Astrocyte of the spinal cord (primary cell): ENCODE measurements around the gene FAR2.

ENCODE experiments used
- DNase-seq: peaks from one replicate; pipeline ENCODE4 v3.0.0; 2011; ENCODE audit warnings: low read depth, low spot score
- H3K4me3 ChIP-seq: 2 replicates; pipeline ENCODE4 v1.5.1; 2011; ENCODE audit warnings: low read depth, mild to moderate bottlenecking, low read length, moderate library complexity
- CTCF ChIP-seq: IDR thresholded peaks from 2 replicates; pipeline ENCODE4 v1.5.1; 2012; ENCODE audit warnings: low read depth, mild to moderate bottlenecking, low read length, inconsistent platforms
- in situ Hi-C: cut with HindIII; loops from 2 replicates; pipeline ENCODE4 v1.10.0; 2017; ENCODE audit warnings: low sequenced_read_pairs

Gene FAR2

DNA sequence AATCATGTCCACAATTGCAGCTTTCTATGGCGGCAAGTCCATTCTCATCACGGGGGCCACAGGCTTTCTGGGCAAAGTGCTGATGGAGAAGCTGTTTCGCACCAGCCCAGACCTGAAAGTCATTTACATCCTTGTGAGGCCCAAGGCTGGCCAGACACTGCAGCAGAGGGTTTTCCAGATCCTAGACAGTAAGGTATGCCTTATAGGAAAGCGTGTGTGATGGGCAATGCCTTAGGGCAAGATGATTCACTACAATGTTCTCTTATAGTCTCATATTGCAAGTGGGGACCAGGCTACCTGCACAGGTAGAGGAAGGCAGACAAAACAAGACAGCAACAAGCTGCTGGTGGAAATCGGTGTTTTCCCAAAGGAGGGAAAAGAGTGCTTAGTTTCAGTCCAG lies 121.4 kb downstream of the FAR2 start:
- no peak overlapping the region for H3K4me3 ChIP-seq
- in situ Hi-C loops: no loop called here
- no peak for TF ChIP-seq CTCF
- DNase-seq: no peak

GRCh38 chr12:29273178-29273843 lies 124.2 kb downstream of the FAR2 start:
- H3K4me3 ChIP-seq: no peak overlapping the region
- DNase-seq: no peak
- in situ Hi-C loops: no loop called here
- no peak for TF ChIP-seq CTCF

- no peak for DNase-seq
- no peak overlapping the region for H3K4me3 ChIP-seq
- in situ Hi-C loops: no loop called here
- no peak for TF ChIP-seq CTCF
Observed at GRCh38 chr12:29275834-29276233, 126.8 kb downstream of the FAR2 start.

DNA sequence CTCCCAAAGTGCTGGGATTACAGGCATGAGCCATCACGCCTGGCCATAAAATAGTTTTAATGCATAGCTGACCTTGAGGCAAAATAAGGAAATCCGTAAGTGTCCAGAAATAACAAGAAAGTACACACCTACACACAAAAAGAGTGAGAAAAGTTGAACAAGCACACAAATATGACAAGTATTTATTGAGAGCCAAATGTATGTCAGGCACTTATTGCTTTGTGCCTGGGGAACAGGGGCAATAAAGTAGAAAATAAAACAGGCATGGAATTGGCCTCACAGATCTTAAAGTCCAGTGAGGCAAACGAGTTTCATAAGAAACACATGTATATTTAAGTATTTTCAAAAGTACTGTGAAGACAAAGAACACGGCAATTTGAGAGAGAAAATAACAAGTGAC lies 128.2 kb downstream of the FAR2 start:
- no peak overlapping the region for H3K4me3 ChIP-seq
- DNase-seq: no peak
- no peak for TF ChIP-seq CTCF
- in situ Hi-C loops: no loop called here

DNA sequence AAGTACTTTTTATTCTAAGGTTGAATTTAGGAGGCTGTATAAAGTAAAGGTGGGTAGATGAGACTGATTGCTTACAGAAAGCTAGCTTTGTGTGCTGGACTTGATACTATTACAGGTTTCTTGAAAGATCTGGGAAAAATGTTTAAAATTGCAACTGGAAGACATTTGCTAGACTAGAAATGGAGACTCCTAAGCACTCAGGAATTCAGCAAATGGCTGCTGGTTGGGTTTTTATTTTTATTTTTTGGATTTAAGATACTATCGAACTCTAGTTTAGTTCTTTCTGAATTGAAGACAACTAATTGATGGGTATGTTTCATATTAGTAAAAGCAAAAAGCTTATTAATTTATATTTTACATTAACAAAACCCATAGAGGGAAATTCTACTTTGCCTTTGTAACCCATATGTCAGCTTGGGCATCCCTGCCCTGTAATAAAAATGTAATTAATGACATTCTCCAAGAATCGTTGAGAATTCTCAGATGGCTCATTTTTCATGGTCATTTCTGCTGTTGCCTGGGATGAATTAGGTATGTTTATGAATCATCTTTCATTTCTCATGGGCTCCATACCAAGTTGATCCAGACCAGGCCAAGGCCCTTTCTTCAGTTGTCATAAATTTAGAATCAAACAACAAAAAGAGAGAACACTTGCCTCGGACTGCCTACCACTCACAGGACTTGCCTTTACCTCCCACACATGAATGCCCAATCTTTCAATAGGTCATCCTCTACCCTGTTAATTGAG lies 129.8 kb downstream of the FAR2 start:
- in situ Hi-C loops: no loop called here
- H3K4me3 ChIP-seq: no peak overlapping the region
- TF ChIP-seq CTCF: no peak
- no peak for DNase-seq

- DNase-seq: no peak
- TF ChIP-seq CTCF: no peak
- in situ Hi-C loops: no loop called here
- H3K4me3 ChIP-seq: no peak overlapping the region
Observed at GRCh38 chr12:29281371-29282005, 132.4 kb downstream of the FAR2 start.
